HG03558 (cell line): ENCODE data around the gene ZNF414.

ENCODE experiments used
- ATAC-seq: cut with Tn5 transposase; IDR thresholded peaks from one replicate; pipeline ENCODE4 v1.9.1; 2021; ENCODE audit warnings: moderate number of reproducible peaks; ENCODE audit not compliant: unreplicated experiment; ENCODE audit errors: extremely low read depth

Gene ZNF414

GRCh38 chr19:8469613-8470368 lies 44.2 kb downstream of the ZNF414 start:
- no peak for ATAC-seq

GRCh38 chr19:8468761-8469373 lies 45.1 kb downstream of the ZNF414 start:
- no peak for ATAC-seq

GRCh38 chr19:8468124-8468523 lies 45.8 kb downstream of the ZNF414 start:
- no peak for ATAC-seq

- ATAC-seq = no peak
Observed at GRCh38 chr19:8466018-8466417, 47.9 kb downstream of the ZNF414 start.

- no peak for ATAC-seq
Observed at GRCh38 chr19:8463365-8463764, 50.6 kb downstream of the ZNF414 start.

GRCh38 chr19:8462571-8462970 lies 51.4 kb downstream of the ZNF414 start:
- ATAC-seq = no peak

GRCh38 chr19:8461891-8462290 lies 52.1 kb downstream of the ZNF414 start:
- ATAC-seq = no peak

- ATAC-seq = no peak
Observed at GRCh38 chr19:8461376-8461775, 52.6 kb downstream of the ZNF414 start.

- no peak for ATAC-seq
Observed at GRCh38 chr19:8460516-8461298, 53.3 kb downstream of the ZNF414 start.
